ENCODE measurements around the gene ARSG. TPM values are rescaled to one million over a fixed set of nuclear protein-coding genes. Genes with fewer than 3 reads are reported as not detected.
"Not testable (repeated sequence)": the region's sequence is repeated elsewhere in the genome, so short reads cannot be mapped to it uniquely, and the experiment has no call there.

Gene ARSG
- total and polyA plus RNA-seq, 2 donors (not counting 1 experiment from before 2014, with no cell fraction given), result 5.5 to 18.4 TPM

- H3K36me3 ChIP-seq (replicated peaks in 1 of 2; ENCODE audit: control extremely low read depth in 1 of 2, control insufficient read depth in 1 of 2, extremely low read depth in 1 of 2, insufficient read depth in 2 of 2, low read length in 1 of 2), result peaks cover 0 to 19% of the 10 kb centered on the region in 2 experiments
- peaks cover 45 to 48% of the 10 kb centered on the region in 2 donors for H3K4me1 ChIP-seq (ENCODE audit: control insufficient read depth in 2 of 2, insufficient read depth in 2 of 2, low read length in 2 of 2)
- WGBS (ENCODE audit: insufficient coverage), result 40% methylated on average over 5 of the region's 7 CpGs
- no peak overlapping the region for H3K4me3 ChIP-seq (ENCODE audit: control extremely low read depth in 1 of 5, extremely low read depth in 1 of 5, insufficient read depth in 1 of 5, low read depth in 2 of 5, low read length in 4 of 5)
- no peak overlapping the region for H2AFZ ChIP-seq (ENCODE audit: insufficient read depth, low read depth, low read length, poor library complexity, severe bottlenecking)
- peak; percentile 49 for DNase-seq
- POLR2A ChIA-PET, result interaction anchor here (0.6 to 3.5 kb wide), 8 partner anchors 10 to 67 kb away, joined by 4 to 62 read pairs (median 14); partner anchors contain the start of genes ARSG and SLC16A6
- H3K27ac ChIP-seq (ENCODE audit: low read length in 2 of 2), result peak overlapping the region; percentile 96 to 98
- H3K4me1 Mint-ChIP-seq, result peaks cover 65% of the 10 kb centered on the region
- H4K20me1 ChIP-seq (ENCODE audit: control insufficient read depth, insufficient read depth, low read length, poor library complexity, severe bottlenecking), result no peaks in the 10 kb centered on the region
- H3K9ac ChIP-seq (ENCODE audit: low read length), result no peak overlapping the region
- no peaks in the 10 kb centered on the region for H3K27me3 ChIP-seq (replicated peaks in 1 of 4; ENCODE audit: control extremely low read depth in 1 of 4, control insufficient read depth in 3 of 4, insufficient read depth in 4 of 4, low read length in 3 of 4)
- peak overlapping the region; percentile 90 for H3K4me2 ChIP-seq (replicated peaks; ENCODE audit: low read depth, low read length, poor library complexity, severe bottlenecking)
- peak overlapping the region; percentile 99 for H3K27ac Mint-ChIP-seq
- TF ChIP-seq CTCF (IDR thresholded peaks at IDR 0.05), result no peak
- no peak for TF ChIP-seq EZH2 (IDR thresholded peaks at IDR 0.05; ENCODE audit: borderline replicate concordance, insufficient read depth, low read depth, low read length, poor library complexity, severe bottlenecking)
- no peaks in the 10 kb centered on the region for H3K9me3 ChIP-seq (ENCODE audit: control extremely low read depth in 1 of 3, control insufficient read depth in 2 of 3, insufficient read depth in 1 of 3, low read length in 2 of 3)
- H3K4me3 Mint-ChIP-seq, result peak overlapping the region; percentile 96
- no peak for ATAC-seq (ENCODE audit: low read depth)
- no peaks in the 10 kb centered on the region for H3K27me3 Mint-ChIP-seq
- no peaks in the 10 kb centered on the region for H3K9me3 Mint-ChIP-seq (ENCODE audit: insufficient read depth)
- CTCF ChIA-PET, result interaction anchor here (0.7 to 3.7 kb wide), 12 partner anchors 8 to 152 kb away, joined by 3 to 32 read pairs (median 4); no protein-coding TSS in a partner anchor
- peaks cover 39% of the 10 kb centered on the region for H3K79me2 ChIP-seq (ENCODE audit: control insufficient read depth, insufficient read depth, low read length)
- intact Hi-C loops (cut with micrococcal nuclease), result loop anchor here (5.0 kb wide), 2 partner anchors 43 to 212 kb away; partner anchors contain the start of genes ARSG, KPNA2 and SLC16A6
These were observed 41.9 kb upstream of the ARSG start for GRCh38 chr17:68249354-68249765.

- Histone ChIP-seq H3K27ac (ENCODE audit: low read length in 2 of 2) (peak overlapping the region; percentile 70 to 80), H3K36me3 (replicated peaks in 1 of 2; ENCODE audit: control extremely low read depth in 1 of 2, control insufficient read depth in 1 of 2, extremely low read depth in 1 of 2, insufficient read depth in 2 of 2, low read length in 1 of 2) (peaks cover 0 to 24% of the 10 kb centered on the region in 2 experiments), H3K4me1 (ENCODE audit: control insufficient read depth in 2 of 2, insufficient read depth in 2 of 2, low read length in 2 of 2) (peaks cover 65 to 81% of the 10 kb centered on the region in 2 donors), H3K4me2 (replicated peaks; ENCODE audit: low read depth, low read length, poor library complexity, severe bottlenecking) (peak overlapping the region; percentile 39)
- ATAC-seq (ENCODE audit: low read depth); H3K9ac ChIP-seq (ENCODE audit: low read length); H3K9me3 Mint-ChIP-seq (ENCODE audit: insufficient read depth); intact Hi-C loops (cut with micrococcal nuclease); H4K20me1 ChIP-seq (ENCODE audit: control insufficient read depth, insufficient read depth, low read length, poor library complexity, severe bottlenecking); H3K27me3 Mint-ChIP-seq; H3K27me3 ChIP-seq (replicated peaks in 1 of 4; ENCODE audit: control extremely low read depth in 1 of 4, control insufficient read depth in 3 of 4, insufficient read depth in 4 of 4, low read length in 3 of 4); H3K4me3 ChIP-seq (ENCODE audit: control extremely low read depth in 1 of 5, extremely low read depth in 1 of 5, insufficient read depth in 1 of 5, low read depth in 2 of 5, low read length in 4 of 5); H3K79me2 ChIP-seq (ENCODE audit: control insufficient read depth, insufficient read depth, low read length); H3K9me3 ChIP-seq (ENCODE audit: control extremely low read depth in 1 of 3, control insufficient read depth in 2 of 3, insufficient read depth in 1 of 3, low read length in 2 of 3); H2AFZ ChIP-seq (ENCODE audit: insufficient read depth, low read depth, low read length, poor library complexity, severe bottlenecking): not testable (repeated sequence)
- peak overlapping the region; percentile 41 for H3K4me3 Mint-ChIP-seq
- ChIA-PET POLR2A (interaction anchor here (0.7 kb wide), 1 partner anchor 57 kb away, joined by 3 read pairs; no protein-coding TSS in a partner anchor), CTCF (interaction anchor here (0.6 to 2.8 kb wide), 2 partner anchors 54 to 215 kb away, joined by 3 to 11 read pairs; no protein-coding TSS in a partner anchor)
- WGBS (ENCODE audit: insufficient coverage), result 20% methylated on average over 4 of the region's 7 CpGs
- peak overlapping the region; percentile 73 for H3K27ac Mint-ChIP-seq
- peaks cover 80% of the 10 kb centered on the region for H3K4me1 Mint-ChIP-seq
- DNase-seq, result peak; percentile 56
These were observed 37.9 kb upstream of the ARSG start for GRCh38 chr17:68253426-68253825.

Measured in B cell (primary cell).